A549 (cell line): ENCODE data around the gene TRABD2A.

ENCODE experiments used
- CHD2 ChIP-seq: fragments of 150-350 bp; IDR thresholded peaks from 2 replicates; pipeline ENCODE4 v1.6.1; 2014; ENCODE audit warnings: low read length; ENCODE audit not compliant: partially characterized antibody
- CHD4 ChIP-seq: fragments of 200-600 bp; sonication (generic); IDR thresholded peaks from 2 replicates; pipeline ENCODE4 v1.6.1; 2016; ENCODE audit warnings: antibody characterized with exemption, mild to moderate bottlenecking, borderline replicate concordance
- CTCF ChIP-seq: fragments of >200 bp; sonication (Bioruptor Twin); formaldehyde crosslinking; IDR thresholded peaks from 3 replicates; pipeline ENCODE4 v1.5.1; 2016
- EP300 ChIP-seq, 2 experiments: fragments of >200 bp; sonication (Bioruptor Twin); formaldehyde crosslinking; IDR thresholded peaks; 2 replicates in 1 of 2; 3 replicates in 1 of 2; pipeline ENCODE4 v1.6.1; 2016 to 2017
- HDAC2 ChIP-seq: fragments of 200-600 bp; sonication (generic); IDR thresholded peaks from 2 replicates; pipeline ENCODE4 v1.6.1; 2016
- KDM1A ChIP-seq: fragments of 200-600 bp; sonication (generic); IDR thresholded peaks from 2 replicates; pipeline ENCODE4 v1.6.1; 2016; ENCODE audit warnings: low read depth, mild to moderate bottlenecking
- MAFK ChIP-seq: fragments of 450-650 bp; IDR thresholded peaks from 2 replicates; pipeline ENCODE4 v1.6.1; 2014; ENCODE audit not compliant: partially characterized antibody
- POLR2A ChIP-seq: IDR thresholded peaks from 2 replicates; pipeline ENCODE4 v1.6.1; 2012; ENCODE audit warnings: mild to moderate bottlenecking, low read length
- REST ChIP-seq: fragments of 200-600 bp; sonication (generic); IDR thresholded peaks from 2 replicates; pipeline ENCODE4 v1.6.1; 2016; ENCODE audit warnings: antibody characterized with exemption, mild to moderate bottlenecking, moderate library complexity
- RNF2 ChIP-seq: fragments of 200-600 bp; sonication (generic); IDR thresholded peaks from 2 replicates; pipeline ENCODE4 v1.6.1; 2016; ENCODE audit warnings: low read depth, mild to moderate bottlenecking, antibody characterized with exemption, moderate library complexity, borderline replicate concordance

- no peak for TF ChIP-seq MAFK
- TF ChIP-seq EP300 (IDR thresholded peaks at IDR 0.05): no peak
- no peak for TF ChIP-seq REST
- TF ChIP-seq CHD4: no peak
- TF ChIP-seq KDM1A: no peak
- no peak for TF ChIP-seq RNF2
- no peak for TF ChIP-seq CTCF
- no peak for TF ChIP-seq CHD2
- TF ChIP-seq HDAC2: no peak
- no peak for TF ChIP-seq POLR2A
Measured at GRCh38 chr2:84841577-84841976, 39.3 kb downstream of the TRABD2A start.
